Epithelial cell of prostate (primary cell): ENCODE measurements around the gene COL1A1.

Experiments used
- DNase-seq: peaks from one replicate; pipeline ENCODE4 v3.0.0-alpha.2; 2011; ENCODE audit warnings: low read depth, low spot score
- H3K27ac ChIP-seq: fragments of 450-650 bp; 2 replicates; pipeline ENCODE4 v1.5.1; 2017; ENCODE audit warnings: mild to moderate bottlenecking

The COL1A1 gene

DNA sequence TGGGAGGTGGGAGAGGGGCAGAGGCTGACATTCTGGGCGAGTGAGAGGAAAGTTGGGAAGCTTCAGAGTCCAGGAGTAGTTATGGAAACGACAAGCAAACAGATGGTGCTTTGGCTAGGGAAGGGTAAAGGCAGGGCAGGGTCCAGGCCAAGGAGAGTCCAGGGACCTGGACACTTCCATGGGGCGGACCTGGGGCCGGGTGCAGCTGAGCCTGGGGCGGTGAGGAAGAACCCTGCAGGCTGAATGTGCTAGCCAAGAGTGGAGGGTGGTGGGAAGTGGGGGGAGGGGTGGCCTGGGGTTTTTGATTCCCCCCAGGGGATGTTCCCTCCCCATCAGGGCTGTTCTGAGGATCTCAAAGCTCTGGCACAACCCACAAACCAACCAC is 53.6 kb downstream of the COL1A1 start:
- no peak for DNase-seq
- no peak overlapping the region for H3K27ac ChIP-seq

DNA sequence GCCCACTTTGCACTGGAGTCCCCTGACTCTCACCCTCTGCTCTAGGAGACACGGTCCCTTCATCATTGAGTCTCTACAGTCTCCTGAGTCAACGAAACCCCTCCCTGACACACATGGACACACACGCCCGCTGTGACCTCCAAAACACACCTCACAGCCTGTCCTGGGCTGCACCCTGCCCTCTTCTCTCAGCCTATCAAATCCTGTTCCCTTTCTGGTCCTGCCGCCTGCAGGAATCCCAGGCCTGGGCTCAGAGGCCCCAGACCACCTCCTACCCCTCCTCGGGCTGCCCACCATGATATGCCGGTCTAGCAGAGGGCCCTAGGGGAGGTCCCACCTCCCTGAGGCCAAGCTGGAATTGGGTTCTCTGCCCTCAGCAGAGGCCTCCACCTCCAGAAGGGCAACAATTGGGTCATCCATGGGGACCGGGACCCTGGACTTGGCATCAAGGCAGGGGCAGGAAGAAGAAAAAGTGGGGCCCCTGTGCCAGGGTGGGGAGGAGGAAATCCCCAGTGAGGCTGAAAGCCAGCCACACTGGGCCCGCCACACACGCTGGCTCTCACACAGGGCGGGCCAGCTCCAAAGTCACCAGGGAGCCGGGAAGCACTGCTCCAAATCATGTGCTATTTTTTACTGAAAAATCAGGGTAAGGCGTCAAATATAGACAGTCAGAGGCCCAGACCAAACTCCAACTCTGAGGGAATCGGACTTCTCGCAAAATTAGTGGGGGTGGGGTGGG is 54.3 kb downstream of the COL1A1 start:
- no peak for DNase-seq
- no peak overlapping the region for H3K27ac ChIP-seq

- no peak overlapping the region for H3K27ac ChIP-seq
- DNase-seq: no peak
Observed at GRCh38 chr17:50146230-50146926, 55.1 kb downstream of the COL1A1 start.

DNA sequence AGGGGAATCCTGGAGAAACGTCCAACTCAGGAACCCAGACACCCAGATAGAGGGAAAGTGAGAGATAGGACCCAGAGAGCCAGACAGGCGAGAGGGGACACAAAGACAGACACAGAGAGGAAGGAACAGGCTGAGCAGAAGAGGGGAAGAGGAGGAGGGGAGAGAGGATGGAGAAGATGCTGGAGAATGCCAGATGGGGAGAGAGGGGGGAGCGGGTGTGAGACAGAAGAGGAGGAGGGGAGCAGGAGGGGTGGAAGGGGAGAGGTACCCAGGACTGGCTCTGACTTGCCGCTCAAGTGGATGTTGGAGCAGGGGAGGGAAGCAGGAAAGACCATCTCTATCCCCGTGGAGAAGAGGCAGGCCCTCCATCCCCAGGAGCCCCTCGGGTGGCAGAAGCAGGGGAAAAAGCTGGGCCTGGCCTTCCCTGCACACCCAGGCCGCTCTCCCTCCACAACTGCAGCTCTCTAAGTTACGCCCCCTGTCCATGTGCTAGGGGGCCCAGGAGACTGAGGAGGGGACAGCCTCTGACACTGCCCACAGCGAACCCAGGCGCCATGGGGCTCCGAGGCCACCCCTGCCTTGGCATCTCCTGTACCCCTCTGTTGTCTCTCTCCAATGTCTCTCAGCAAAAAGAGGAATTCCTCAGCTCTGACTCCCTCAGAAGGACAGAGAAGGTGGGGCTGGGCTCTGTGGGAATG is 55.8 kb downstream of the COL1A1 start:
- no peak for DNase-seq
- H3K27ac ChIP-seq: no peak overlapping the region

DNA sequence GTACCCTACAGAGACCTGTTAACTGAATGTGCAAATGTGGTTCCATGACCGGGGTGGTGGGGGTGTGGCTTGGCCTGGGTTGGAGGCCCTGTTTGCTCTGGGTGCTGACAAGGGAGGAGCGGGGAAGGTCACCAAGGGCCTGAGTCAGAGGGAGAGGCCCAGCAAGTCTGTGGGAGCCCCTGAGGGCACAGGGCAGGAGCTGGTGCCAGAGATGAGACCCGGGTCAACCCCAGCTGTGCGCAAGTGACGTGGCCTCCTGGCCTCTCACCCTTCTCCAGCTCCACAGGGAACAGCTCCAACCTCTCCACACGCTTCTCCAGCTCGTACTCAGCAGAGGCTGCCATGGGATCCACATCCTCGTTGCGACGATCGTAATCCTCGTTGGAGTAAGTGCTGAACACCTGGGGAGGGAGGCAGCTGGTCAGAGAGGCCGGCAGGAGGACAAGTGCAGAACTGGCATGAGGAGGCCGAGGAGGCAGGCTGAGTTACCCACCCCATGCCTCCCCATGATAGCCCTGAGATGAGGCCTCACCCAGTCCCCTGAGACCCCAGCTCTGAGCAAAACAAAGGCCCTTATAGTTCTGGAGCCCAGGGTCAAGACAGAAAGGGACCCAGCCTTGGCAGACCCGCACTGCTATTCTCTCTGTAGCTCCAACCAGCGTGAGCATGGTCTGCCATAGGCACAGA is 56.4 kb downstream of the COL1A1 start:
- no peak for DNase-seq
- H3K27ac ChIP-seq: no peak overlapping the region

- DNase-seq: no peak
- H3K27ac ChIP-seq: no peak overlapping the region
Observed at GRCh38 chr17:50144355-50144754, 57.1 kb downstream of the COL1A1 start.

DNA sequence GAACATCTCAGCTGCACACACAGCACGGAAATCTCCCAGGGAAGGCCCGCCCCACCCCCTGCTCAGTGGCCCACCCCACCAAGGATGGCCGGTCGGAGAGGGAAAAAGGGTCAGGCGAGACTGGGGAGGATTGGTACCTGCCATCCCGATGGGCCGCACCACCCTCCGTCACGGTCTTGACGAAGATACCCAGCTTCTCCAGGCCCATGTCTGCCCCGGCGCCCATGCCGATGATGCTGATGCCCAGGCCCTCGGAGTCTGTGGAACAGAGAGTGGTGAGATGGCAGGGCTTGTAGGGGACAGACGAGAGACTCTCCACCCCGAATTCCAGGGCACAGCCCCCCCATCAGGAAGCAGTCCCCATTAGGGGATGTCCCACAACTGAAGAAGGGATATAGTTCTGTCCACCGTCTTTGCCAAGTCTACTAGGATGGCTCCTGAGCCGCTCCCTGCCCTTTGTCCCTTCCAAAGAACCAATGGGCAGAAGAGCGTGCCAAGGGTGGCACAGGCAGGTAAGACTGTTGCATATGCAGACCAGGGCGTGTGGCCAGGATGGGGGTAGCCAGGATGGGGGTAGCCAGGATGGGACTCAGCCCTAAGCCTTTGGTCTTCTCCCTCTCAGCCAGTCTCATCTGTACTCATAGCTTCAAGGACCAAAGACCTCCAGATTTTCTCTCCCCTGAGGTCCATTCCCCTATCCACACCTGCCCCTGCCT is 57.8 kb downstream of the COL1A1 start:
- no peak for DNase-seq
- no peak overlapping the region for H3K27ac ChIP-seq

GRCh38 chr17:50141745-50142110 is 59.7 kb downstream of the COL1A1 start:
- H3K27ac ChIP-seq: no peak overlapping the region
- no peak for DNase-seq

DNA sequence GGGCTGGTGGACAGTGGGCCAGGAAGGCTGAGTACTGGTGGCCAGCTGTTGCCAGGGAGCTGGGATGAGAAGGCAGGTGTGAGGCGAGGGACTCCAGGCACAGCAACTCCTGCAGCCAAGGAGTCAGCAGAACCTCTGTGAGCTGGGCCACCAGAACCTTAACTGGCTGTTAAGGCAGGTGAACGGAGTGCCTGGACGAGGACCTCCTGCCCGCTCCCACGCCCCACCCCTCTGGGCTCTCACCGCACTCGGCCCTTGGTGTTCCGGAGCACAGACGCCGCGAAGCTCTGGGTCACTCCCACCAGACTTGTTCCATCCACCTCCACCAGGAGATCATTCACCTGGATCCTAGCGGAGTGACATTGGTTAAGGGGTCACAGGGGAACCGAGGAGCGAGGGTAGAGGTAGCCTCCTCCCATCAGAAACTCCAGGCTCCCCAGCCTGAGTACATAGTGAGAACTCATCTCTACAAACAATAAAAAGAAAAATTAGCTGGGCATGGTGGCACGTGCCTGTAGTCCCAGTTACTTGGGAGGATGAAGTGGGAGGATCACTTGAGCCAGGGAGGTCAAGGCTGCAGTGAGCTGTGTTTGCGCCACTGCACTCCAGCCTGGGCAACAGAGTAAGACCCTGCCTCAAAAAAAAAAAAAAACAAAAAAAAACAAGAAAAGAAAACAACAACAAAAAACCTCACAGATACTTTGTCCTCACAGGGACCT is 60.2 kb downstream of the COL1A1 start:
- H3K27ac ChIP-seq: no peak overlapping the region
- DNase-seq: no peak

- H3K27ac ChIP-seq: no peak overlapping the region
- no peak for DNase-seq
Observed at GRCh38 chr17:50139950-50140885, 61.2 kb downstream of the COL1A1 start.

DNA sequence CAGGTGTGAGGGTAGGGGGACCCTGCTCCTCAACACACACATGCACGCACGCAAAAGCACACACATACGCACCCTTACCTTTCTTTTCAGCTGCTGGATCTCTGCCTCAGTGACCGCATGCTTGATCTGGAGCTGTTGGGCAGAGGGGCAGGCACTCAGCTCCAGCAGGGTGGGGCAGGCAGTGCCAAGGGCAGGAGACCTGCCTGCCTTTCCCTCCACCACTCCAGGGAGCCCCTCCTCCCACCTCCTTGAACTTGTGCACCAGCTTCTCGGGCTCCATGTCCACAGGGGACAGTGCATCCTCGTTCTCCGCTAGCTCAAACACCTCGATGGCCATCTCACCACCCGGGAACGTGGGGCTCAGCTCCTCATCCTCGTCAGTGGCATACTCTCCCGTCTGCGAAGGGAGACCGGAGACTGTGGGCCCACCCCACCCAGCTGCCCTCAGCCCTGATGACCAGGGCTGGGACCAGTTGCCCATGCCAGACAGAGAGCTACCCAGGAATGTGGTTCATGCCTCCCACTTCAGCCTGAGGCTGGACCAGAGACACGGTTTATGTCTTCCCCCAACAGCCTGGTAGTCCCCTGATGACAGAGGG is 62.1 kb downstream of the COL1A1 start:
- H3K27ac ChIP-seq: no peak overlapping the region

GRCh38 chr17:50137042-50137441 is 64.4 kb downstream of the COL1A1 start:
- no peak overlapping the region for H3K27ac ChIP-seq
- DNase-seq: no peak

More for the DNA sequence above, 62.1 kb downstream of the COL1A1 start:
- no peak for DNase-seq

- DNase-seq: no peak
- H3K27ac ChIP-seq: no peak overlapping the region
Observed at GRCh38 chr17:50136096-50136687, 65.2 kb downstream of the COL1A1 start.

GRCh38 chr17:50135316-50136095 is 65.9 kb downstream of the COL1A1 start:
- no peak overlapping the region for H3K27ac ChIP-seq
- no peak for DNase-seq

DNA sequence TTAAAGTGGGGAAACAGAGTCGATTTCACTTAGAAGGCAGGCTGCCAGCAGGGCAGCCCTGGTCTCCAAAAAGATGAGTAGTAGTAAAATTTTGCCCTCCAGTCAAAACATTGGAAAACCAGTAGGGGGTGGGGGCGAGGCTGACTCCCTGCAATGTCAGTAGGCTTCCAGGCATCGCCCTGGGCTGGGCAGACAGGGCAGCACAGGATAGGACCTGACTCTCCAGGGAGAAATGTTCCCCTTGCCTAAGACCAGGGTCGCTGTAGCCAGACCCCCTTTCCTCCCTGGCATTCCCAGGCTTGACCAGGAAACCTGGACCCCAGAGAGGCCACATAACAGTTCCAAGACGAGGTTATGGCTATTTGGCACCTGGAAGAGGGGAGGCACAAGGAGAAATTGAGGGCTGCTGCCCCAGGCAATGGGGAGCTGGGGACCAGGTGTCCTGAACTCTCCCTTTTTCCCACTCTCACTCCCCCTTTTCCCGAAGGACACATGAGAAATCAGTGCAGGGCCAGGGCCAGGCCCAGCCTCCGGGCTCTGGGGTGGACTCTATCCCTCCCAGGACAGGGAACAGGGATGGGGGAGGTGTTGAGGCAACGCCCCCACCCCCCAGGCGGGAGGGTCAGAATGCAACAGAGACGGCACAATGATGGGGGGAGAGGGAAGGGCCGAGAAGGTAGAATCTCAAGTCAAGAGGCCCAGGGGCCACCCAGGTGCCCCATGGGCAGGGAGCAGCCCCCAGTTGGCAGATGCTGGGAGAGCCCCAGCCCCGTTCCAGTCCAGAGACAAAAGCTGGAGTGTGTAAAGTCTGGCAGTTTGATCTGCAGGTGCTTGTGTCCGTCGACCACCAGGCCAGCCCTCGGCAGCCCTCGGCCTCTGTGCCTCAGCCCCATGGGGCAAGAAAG is 67.0 kb downstream of the COL1A1 start:
- no peak for DNase-seq

DNA sequence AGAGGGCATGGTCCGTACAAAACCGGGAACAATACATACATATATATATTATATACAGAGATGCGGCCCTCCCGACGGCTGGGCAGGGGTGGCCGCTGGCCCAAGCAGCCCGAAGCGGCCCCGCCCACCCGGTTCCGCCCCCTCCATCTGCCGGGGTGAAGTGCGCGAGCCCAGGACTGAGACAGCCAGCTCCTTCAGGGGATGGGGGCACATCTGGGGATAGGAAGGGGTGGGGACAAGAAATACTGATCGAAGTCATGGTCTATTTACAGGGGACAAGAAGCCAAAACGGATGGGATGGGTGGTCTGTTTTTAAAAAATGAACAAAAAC is 67.7 kb downstream of the COL1A1 start:
- DNase-seq: no peak
- no peak overlapping the region for H3K27ac ChIP-seq

More for the DNA sequence above, 67.0 kb downstream of the COL1A1 start:
- no peak overlapping the region for H3K27ac ChIP-seq
